Heart left ventricle (tissue), 13 donors: ENCODE measurements around the gene JPH4.

ENCODE experiments used
- POLR2A ChIP-seq, 2 donors: fragments of 450-650 bp; IDR thresholded peaks; one replicate each; pipeline ENCODE4 v1.6.1; 2017; ENCODE audit warnings: antibody characterized with exemption in 2 of 2, mild to moderate bottlenecking in 2 of 2, moderate library complexity in 2 of 2
- TF ChIP-seq, protein P1 (sequence below), 12 donors: fragments of 200-600 bp; sonication (generic) in 4 of 12; IDR thresholded peaks; one replicate each; pipeline versions ENCODE4 v1.5.0 to v1.8.0; 2018 to 2022; ENCODE audit warnings: antibody characterized with exemption in 12 of 12, mild to moderate bottlenecking in 5 of 12
- donor health status: ischemic (EF 13 %, LVEDD 7.1; RV severe dilation, severe dysfunction).
- donor health status: DM: no; HTN: yes; CAD: no.
- donor health status: DM: no; HTN: no; CAD: no.
- donor health status: ischemic (EF 25% LVEDD 6.9; RV normal size, moderate dysfunction).
- donor health status: ischemic (EF 25% LVEDD 5.7; RV mildly dilated, moderate dysfunction).
- donor health status: ischemic (EF 35%, LVEDD 5.7; RV mildly dilated, moderate dysfunction).
- donor health status: nonischemic (EF 11% LVEDD 7.7; RV severe dilation, severe dysfunction).
- donor health status: DM: yes; HTN: yes; CAD: no.
- donor health status: PGD.
- donor health status: ischemic (EF 29% LVEDD 5.4; RV normal size, mild dysfunction).
- donor health status: nonischemic (EF 23%, LVEDD 6.1; RV moderate dilation, normal function).

DNA sequence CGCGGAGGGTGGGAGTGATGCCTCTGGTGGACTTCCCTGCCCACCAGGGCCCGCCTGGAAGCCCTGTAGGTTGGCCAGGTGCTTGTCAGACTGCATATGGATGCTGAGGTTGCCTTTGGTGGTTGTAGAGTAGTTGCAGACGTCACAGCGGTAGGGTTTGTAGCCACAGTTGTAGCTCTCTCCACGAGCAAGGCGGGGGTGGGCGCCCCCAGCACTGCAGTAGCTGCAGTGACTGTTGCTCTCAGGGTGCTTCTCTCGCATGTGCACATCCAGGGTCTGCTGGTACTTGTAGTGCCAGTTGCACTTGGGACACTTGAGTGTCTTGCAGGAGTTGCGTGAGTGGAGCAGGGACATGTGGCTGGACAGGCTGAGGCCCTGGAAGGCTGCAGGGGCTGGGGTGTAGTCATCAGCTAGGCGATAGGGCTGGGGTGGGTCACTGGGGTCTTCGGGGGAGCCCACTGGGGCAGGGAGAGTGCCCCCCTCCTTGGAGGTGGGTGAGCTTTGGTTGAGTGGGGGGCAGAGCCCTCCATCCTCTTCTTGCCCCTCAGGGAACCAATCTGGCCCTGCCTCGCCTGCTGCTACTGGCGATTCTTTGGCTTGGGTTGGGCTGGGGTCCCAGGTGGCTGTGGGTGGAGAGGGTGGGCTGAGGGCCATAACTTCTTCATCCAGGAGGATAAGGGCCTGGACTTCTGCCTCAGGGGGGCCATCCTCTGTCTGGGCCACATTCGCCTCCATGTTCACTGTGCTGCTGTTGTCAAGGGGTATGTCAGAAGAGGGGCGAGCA is 44.7 kb downstream of the JPH4 start:
- TF ChIP-seq, protein P1, sequence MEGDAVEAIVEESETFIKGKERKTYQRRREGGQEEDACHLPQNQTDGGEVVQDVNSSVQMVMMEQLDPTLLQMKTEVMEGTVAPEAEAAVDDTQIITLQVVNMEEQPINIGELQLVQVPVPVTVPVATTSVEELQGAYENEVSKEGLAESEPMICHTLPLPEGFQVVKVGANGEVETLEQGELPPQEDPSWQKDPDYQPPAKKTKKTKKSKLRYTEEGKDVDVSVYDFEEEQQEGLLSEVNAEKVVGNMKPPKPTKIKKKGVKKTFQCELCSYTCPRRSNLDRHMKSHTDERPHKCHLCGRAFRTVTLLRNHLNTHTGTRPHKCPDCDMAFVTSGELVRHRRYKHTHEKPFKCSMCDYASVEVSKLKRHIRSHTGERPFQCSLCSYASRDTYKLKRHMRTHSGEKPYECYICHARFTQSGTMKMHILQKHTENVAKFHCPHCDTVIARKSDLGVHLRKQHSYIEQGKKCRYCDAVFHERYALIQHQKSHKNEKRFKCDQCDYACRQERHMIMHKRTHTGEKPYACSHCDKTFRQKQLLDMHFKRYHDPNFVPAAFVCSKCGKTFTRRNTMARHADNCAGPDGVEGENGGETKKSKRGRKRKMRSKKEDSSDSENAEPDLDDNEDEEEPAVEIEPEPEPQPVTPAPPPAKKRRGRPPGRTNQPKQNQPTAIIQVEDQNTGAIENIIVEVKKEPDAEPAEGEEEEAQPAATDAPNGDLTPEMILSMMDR (IDR thresholded peaks at IDR 0.05), result no peak
- TF ChIP-seq POLR2A (IDR thresholded peaks at IDR 0.05), result no peak
